ENCODE results near the gene VPS13D. TPM values are rescaled to one million over a fixed set of nuclear protein-coding genes. Genes with fewer than 3 reads are reported as not detected.

Gene VPS13D
- total RNA-seq, 1 experiment from 2014 or later = 33.1 TPM

GRCh38 chr1:12555411-12556367 is 325.9 kb downstream of the VPS13D start:
- POLR2A ChIA-PET = interaction anchor here (0.5 kb wide), 1 partner anchor 66 kb away, joined by 5 read pairs; no protein-coding TSS in a partner anchor
- H3K4me1 ChIP-seq (ENCODE audit: control insufficient read depth, insufficient read depth, low read length) = peaks cover 26% of the 10 kb centered on the region
- ATAC-seq (no peak), DNase-seq (ENCODE audit: low read depth, low spot score) (no peak)
- H3K27ac ChIP-seq (ENCODE audit: low read length) = peak overlapping the region; percentile 91
- intact Hi-C loops (cut with micrococcal nuclease; ENCODE audit: unreplicated experiment) (no loop called here), in situ Hi-C loops (cut with HindIII; ENCODE audit: low pct_unique_long_range_greater_than_20kb, low sequenced_read_pairs) (no loop called here)
- no TSS peak for BruUV-seq (replicated peaks)
- no peak for TF ChIP-seq CTCF (IDR thresholded peaks at IDR 0.05)
- TF ChIP-seq TCF7L2 (IDR thresholded peaks at IDR 0.05; ENCODE audit: low read depth, low read length) = no peak
- TF ChIP-seq REST (IDR thresholded peaks at IDR 0.05; ENCODE audit: insufficient read depth in 1 of 2, low read depth in 2 of 2, low read length in 1 of 2) = no peak
- TF ChIP-seq SIN3A (IDR thresholded peaks at IDR 0.05; ENCODE audit: borderline replicate concordance, insufficient read depth, low read depth, low read length) = no peak
- no peak for TF ChIP-seq POLR2AphosphoS5 (IDR thresholded peaks at IDR 0.05; ENCODE audit: low read depth, low read length)
- H3K4me3 ChIP-seq (ENCODE audit: low read depth in 2 of 2, low read length in 2 of 2) = no peak overlapping the region
- H3K27me3 ChIP-seq (ENCODE audit: control insufficient read depth, insufficient read depth, low read length) = no peaks in the 10 kb centered on the region
- H3K9me3 ChIP-seq (ENCODE audit: control insufficient read depth, insufficient read depth, low read depth, low read length) = no peaks in the 10 kb centered on the region
- no peaks in the 10 kb centered on the region for H3K36me3 ChIP-seq (ENCODE audit: control insufficient read depth, insufficient read depth, low read length)
- CTCF ChIA-PET = interaction anchor here (0.9 kb wide), 1 partner anchor 20 kb away, joined by 5 read pairs; no protein-coding TSS in a partner anchor

- no peaks in the 10 kb centered on the region for H3K9me3 ChIP-seq (ENCODE audit: control insufficient read depth, insufficient read depth, low read depth, low read length)
- no peaks in the 10 kb centered on the region for H3K36me3 ChIP-seq (ENCODE audit: control insufficient read depth, insufficient read depth, low read length)
- ChIA-PET CTCF (interaction anchor here (0.6 to 0.9 kb wide), 2 partner anchors 19 to 50 kb away, joined by 3 to 5 read pairs; no protein-coding TSS in a partner anchor), POLR2A (interaction anchor here (0.5 to 0.7 kb wide), 2 partner anchors 29 to 65 kb away, joined by 3 to 5 read pairs; no protein-coding TSS in a partner anchor)
- in situ Hi-C loops (cut with HindIII; ENCODE audit: low pct_unique_long_range_greater_than_20kb, low sequenced_read_pairs) (no loop called here), intact Hi-C loops (cut with micrococcal nuclease; ENCODE audit: unreplicated experiment) (no loop called here)
- peaks cover 26% of the 10 kb centered on the region for H3K4me1 ChIP-seq (ENCODE audit: control insufficient read depth, insufficient read depth, low read length)
- TF ChIP-seq TCF7L2 (IDR thresholded peaks at IDR 0.05; ENCODE audit: low read depth, low read length) = no peak
- no peak for TF ChIP-seq REST (IDR thresholded peaks at IDR 0.05; ENCODE audit: insufficient read depth in 1 of 2, low read depth in 2 of 2, low read length in 1 of 2)
- no peak for TF ChIP-seq CTCF (IDR thresholded peaks at IDR 0.05)
- TF ChIP-seq SIN3A (IDR thresholded peaks at IDR 0.05; ENCODE audit: borderline replicate concordance, insufficient read depth, low read depth, low read length) = no peak
- TF ChIP-seq POLR2AphosphoS5 (IDR thresholded peaks at IDR 0.05; ENCODE audit: low read depth, low read length) = no peak; the same call in 1 of the 2 replicates
- no TSS peak for BruUV-seq (replicated peaks)
- H3K27ac ChIP-seq (ENCODE audit: low read length) = peak overlapping the region; percentile 91
- peak; percentile 64 for ATAC-seq
- H3K27me3 ChIP-seq (ENCODE audit: control insufficient read depth, insufficient read depth, low read length) = no peaks in the 10 kb centered on the region
- DNase-seq (ENCODE audit: low read depth, low spot score) = no peak
- H3K4me3 ChIP-seq (ENCODE audit: low read depth in 2 of 2, low read length in 2 of 2) = no peak overlapping the region
Observed at GRCh38 chr1:12556368-12556930, 326.6 kb downstream of the VPS13D start.

Data from Panc1 (cell line).